ENCODE measurements around the gene NRCAM. TPM values are rescaled to one million over a fixed set of nuclear protein-coding genes. Genes with fewer than 3 reads are reported as not detected.

Gene NRCAM
- total RNA-seq, 1 experiment from 2014 or later = 2.7 TPM

- DNase-seq (ENCODE audit: low spot score) (no peak), ATAC-seq (no peak)
- TF ChIP-seq NFATC4 (CRISPR knock-in tag; IDR thresholded peaks at IDR 0.05) (no peak), E2F4 (CRISPR knock-in tag; IDR thresholded peaks at IDR 0.05; ENCODE audit: borderline replicate concordance, low read depth) (no peak)
- H3K36me3 Mint-ChIP-seq = no peaks in the 10 kb centered on the region
- H3K4me3 Mint-ChIP-seq = no peak overlapping the region
- ChIA-PET CTCF (no interaction called here), POLR2A (no interaction called here)
- H3K27me3 Mint-ChIP-seq (ENCODE audit: low read depth) = no peaks in the 10 kb centered on the region; the same call in 1 of the 2 replicates
- H3K27ac Mint-ChIP-seq = no peak overlapping the region
- H3K4me1 Mint-ChIP-seq = peaks cover 15% of the 10 kb centered on the region
- H3K9me3 Mint-ChIP-seq = no peaks in the 10 kb centered on the region
Measured at GRCh38 chr7:108464743-108465142, 8.5 kb upstream of the NRCAM start.

- CTCF ChIA-PET = no interaction called here
Measured at GRCh38 chr7:108463613-108464012, 7.4 kb upstream of the NRCAM start.

DNA sequence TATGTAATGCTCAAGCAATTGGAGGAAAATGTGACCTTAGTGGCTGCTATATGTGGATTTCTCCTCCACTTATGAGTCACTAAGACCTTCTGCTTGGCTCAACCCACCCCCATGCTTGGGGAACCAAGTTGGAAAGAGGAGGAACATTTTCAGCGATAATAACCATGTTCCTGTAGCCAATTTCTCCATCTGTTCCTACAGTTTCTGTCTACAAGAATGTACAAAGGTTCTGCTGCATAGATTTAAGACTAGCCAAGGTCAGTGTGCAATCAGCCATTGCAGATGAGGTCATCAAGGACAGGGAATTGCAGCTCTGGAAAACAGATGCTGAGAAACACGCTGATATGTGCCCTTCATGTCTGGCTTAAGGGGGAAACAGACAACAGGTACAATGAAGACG lies 5.6 kb upstream of the NRCAM start:
- H3K27ac Mint-ChIP-seq = no peak overlapping the region
- H3K4me3 Mint-ChIP-seq = no peak overlapping the region
- POLR2A ChIA-PET = no interaction called here
- TF ChIP-seq CREM (CRISPR knock-in tag; IDR thresholded peaks at IDR 0.05) = no peak
- no peak for TF ChIP-seq ZNF532 (CRISPR knock-in tag; IDR thresholded peaks at IDR 0.05; ENCODE audit: borderline replicate concordance)
- TF ChIP-seq ZNF396 (CRISPR knock-in tag; IDR thresholded peaks at IDR 0.05; ENCODE audit: borderline replicate concordance) = no peak
- TF ChIP-seq IRF2 (CRISPR knock-in tag; IDR thresholded peaks at IDR 0.05; ENCODE audit: borderline replicate concordance, low read depth) = no peak
- no peak for TF ChIP-seq CREB1 (CRISPR knock-in tag; IDR thresholded peaks at IDR 0.05)
- no peak for TF ChIP-seq JUN (CRISPR knock-in tag; IDR thresholded peaks at IDR 0.05)
- TF ChIP-seq AFF4 (CRISPR knock-in tag; IDR thresholded peaks at IDR 0.05; ENCODE audit: borderline replicate concordance) = no peak
- no peak for TF ChIP-seq ZNF138 (CRISPR knock-in tag; conservative IDR thresholded peaks at IDR 0.05)
- H3K4me1 Mint-ChIP-seq = peaks cover 17% of the 10 kb centered on the region
- H3K27me3 Mint-ChIP-seq (ENCODE audit: low read depth) = peaks cover 23% of the 10 kb centered on the region
- no peak for ATAC-seq
- CTCF ChIA-PET = no interaction called here
- no peak for DNase-seq (ENCODE audit: low spot score)
- no peaks in the 10 kb centered on the region for H3K36me3 Mint-ChIP-seq
- H3K9me3 Mint-ChIP-seq = no peaks in the 10 kb centered on the region

More at GRCh38 chr7:108463613-108464012, 7.4 kb upstream of the NRCAM start:
- DNase-seq (ENCODE audit: low spot score) = no peak
- Mint-ChIP-seq H3K9me3 (no peaks in the 10 kb centered on the region), H3K4me3 (no peak overlapping the region), H3K27ac (no peak overlapping the region), H3K27me3 (ENCODE audit: low read depth) (peaks cover 5% of the 10 kb centered on the region), H3K36me3 (no peaks in the 10 kb centered on the region), H3K4me1 (peaks cover 12% of the 10 kb centered on the region)
- POLR2A ChIA-PET = interaction anchor here (0.6 kb wide), 1 partner anchor 396 kb away, joined by 8 read pairs; no protein-coding TSS in a partner anchor
- TF ChIP-seq FOXJ3 (CRISPR knock-in tag; IDR thresholded peaks at IDR 0.05; ENCODE audit: borderline replicate concordance) = no peak
- TF ChIP-seq MXD4 (CRISPR knock-in tag; IDR thresholded peaks at IDR 0.05; ENCODE audit: borderline replicate concordance) = no peak
- no peak for TF ChIP-seq FOXK1 (CRISPR knock-in tag; IDR thresholded peaks at IDR 0.05)
- TF ChIP-seq, protein P1, sequence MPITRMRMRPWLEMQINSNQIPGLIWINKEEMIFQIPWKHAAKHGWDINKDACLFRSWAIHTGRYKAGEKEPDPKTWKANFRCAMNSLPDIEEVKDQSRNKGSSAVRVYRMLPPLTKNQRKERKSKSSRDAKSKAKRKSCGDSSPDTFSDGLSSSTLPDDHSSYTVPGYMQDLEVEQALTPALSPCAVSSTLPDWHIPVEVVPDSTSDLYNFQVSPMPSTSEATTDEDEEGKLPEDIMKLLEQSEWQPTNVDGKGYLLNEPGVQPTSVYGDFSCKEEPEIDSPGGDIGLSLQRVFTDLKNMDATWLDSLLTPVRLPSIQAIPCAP (CRISPR knock-in tag; IDR thresholded peaks at IDR 0.05) = no peak
- ATAC-seq = no peak
